Frontal cortex (tissue), 4 donors: Measurements from ENCODE around the gene TGFB3. TPM values are rescaled to one million over a fixed set of nuclear protein-coding genes. Genes with fewer than 3 reads are reported as not detected.

Experiments used
- DNase-seq, 2 donors: peaks; one replicate each; pipeline ENCODE4 v3.0.0; 2012; ENCODE audit warnings: low spot score in 2 of 2
- FAIRE-seq: peaks from 2 replicates; lab custom pipeline; 2012; peaks lifted over from hg19 to GRCh38; lab: Jason Lieb, UNC
- total RNA-seq: library from RNA; depleted of rRNA; stranded (reverse); fragments of >200 nt; gene quantifications from one replicate; pipeline ENCODE4 v1.2.3, GENCODE V29; 2014
- donor health status: control.
- donor health status: control.
- donor health status: control.

Gene TGFB3
- total RNA-seq, 1 donor from 2014 or later, result 19.2 TPM

GRCh38 chr14:75989134-75989533, 7.3 kb upstream of the TGFB3 start:
- FAIRE-seq (no peak), DNase-seq (no peak)

GRCh38 chr14:75987201-75987970, 5.6 kb upstream of the TGFB3 start:
- DNase-seq (no peak), FAIRE-seq (no peak)

- DNase-seq (no peak), FAIRE-seq (no peak)
Observed at GRCh38 chr14:75986439-75986765, 4.6 kb upstream of the TGFB3 start.

- FAIRE-seq, result no peak
- peak; percentile 84 to 87 for DNase-seq
Observed at GRCh38 chr14:75985618-75986438, 4.0 kb upstream of the TGFB3 start, which contains the start of gene IFT43. TSS of gene IFT43 (plus strand) at chr14:75985763. CDS start at chr14:75985787, 24 bp downstream.

GRCh38 chr14:75984674-75985073, 2.9 kb upstream of the TGFB3 start:
- no peak for FAIRE-seq
- DNase-seq, result no peak

GRCh38 chr14:75983019-75983358, 1.2 kb upstream of the TGFB3 start:
- FAIRE-seq, result no peak

GRCh38 chr14:75982266-75983018, 647 bp upstream of the TGFB3 start:
- DNase-seq, result peak; percentile 79 to 86
- no peak for FAIRE-seq

More at GRCh38 chr14:75983019-75983358, 1.2 kb upstream of the TGFB3 start:
- no peak for DNase-seq

- DNase-seq (no peak), FAIRE-seq (no peak)
Observed at GRCh38 chr14:75980856-75981255, 939 bp downstream of the TGFB3 start.

GRCh38 chr14:75979648-75980565, 1.9 kb downstream of the TGFB3 start:
- no peak for FAIRE-seq
- DNase-seq, result peak in 1 of 2 donors; percentile 44

GRCh38 chr14:75979071-75979571, 2.7 kb downstream of the TGFB3 start:
- peak in 1 of 2 donors; percentile 62 for DNase-seq

GRCh38 chr14:75978249-75978731, 3.5 kb downstream of the TGFB3 start:
- no peak for DNase-seq
- no peak for FAIRE-seq

More at GRCh38 chr14:75979071-75979571, 2.7 kb downstream of the TGFB3 start:
- no peak for FAIRE-seq

GRCh38 chr14:75977582-75977943, 4.2 kb downstream of the TGFB3 start:
- no peak for FAIRE-seq
- DNase-seq, result no peak

GRCh38 chr14:75976826-75977581, 4.8 kb downstream of the TGFB3 start:
- FAIRE-seq, result no peak
- no peak for DNase-seq

GRCh38 chr14:75972801-75973421, 8.9 kb downstream of the TGFB3 start:
- DNase-seq (no peak), FAIRE-seq (no peak)

- no peak for DNase-seq
- no peak for FAIRE-seq
Observed at GRCh38 chr14:75971509-75971908, 10.3 kb downstream of the TGFB3 start.

GRCh38 chr14:75970989-75971388, 10.8 kb downstream of the TGFB3 start:
- no peak for FAIRE-seq
- no peak for DNase-seq

GRCh38 chr14:75969891-75970290, 11.9 kb downstream of the TGFB3 start:
- no peak for DNase-seq
- no peak for FAIRE-seq

GRCh38 chr14:75969126-75969525, 12.7 kb downstream of the TGFB3 start:
- DNase-seq (no peak), FAIRE-seq (no peak)
